Measurements from ENCODE around the gene CIART.
"Not testable (repeated sequence)": the region's sequence is repeated elsewhere in the genome, so short reads cannot be mapped to it uniquely, and the experiment has no call there.

The CIART gene

GRCh38 chr1:150262388-150263320 lies 19.7 kb upstream of the CIART start:
- DNase-seq, result no peak

- no peak for DNase-seq
These were observed 18.8 kb upstream of the CIART start for GRCh38 chr1:150263549-150263948.

GRCh38 chr1:150267896-150268295 lies 14.5 kb upstream of the CIART start:
- no peak for DNase-seq

GRCh38 chr1:150268340-150268704 lies 14.0 kb upstream of the CIART start:
- DNase-seq, result peak; percentile 37

- DNase-seq, result peak; percentile 95
These were observed 13.5 kb upstream of the CIART start, which contains the start of gene APH1A for GRCh38 chr1:150268705-150269403. APH1A (minus strand) TSS chr1:150269016; CDS start chr1:150268810, 206 bp downstream.

GRCh38 chr1:150269451-150269850 lies 12.9 kb upstream of the CIART start:
- DNase-seq, result no peak

- no peak for DNase-seq
These were observed 10.9 kb upstream of the CIART start for GRCh38 chr1:150271291-150271959.

GRCh38 chr1:150273311-150273710 lies 9.0 kb upstream of the CIART start:
- no peak for DNase-seq

GRCh38 chr1:150280138-150280707 lies 2.1 kb upstream of the CIART start:
- no peak for DNase-seq

GRCh38 chr1:150281221-150281757 lies 1.1 kb upstream of the CIART start:
- peak; percentile 76 for DNase-seq

GRCh38 chr1:150282558-150282958 lies 204 bp downstream of the CIART start:
- DNase-seq, result no peak

- no peak for DNase-seq
These were observed 906 bp downstream of the CIART start for GRCh38 chr1:150283260-150283659.

GRCh38 chr1:150288382-150288781 lies 6.0 kb downstream of the CIART start:
- no peak for DNase-seq

GRCh38 chr1:150288822-150289221 lies 6.5 kb downstream of the CIART start:
- no peak for DNase-seq

GRCh38 chr1:150293433-150294253 lies 11.3 kb downstream of the CIART start, which contains the start of gene MRPS21:
MRPS21 (plus strand) TSS chr1:150293861; CDS start chr1:150294367, 506 bp downstream.
- DNase-seq, result peak; percentile 85

- DNase-seq, result no peak
These were observed 13.1 kb downstream of the CIART start for GRCh38 chr1:150295476-150295875.

GRCh38 chr1:150299716-150300115 lies 17.4 kb downstream of the CIART start:
- DNase-seq, result no peak

- no peak for DNase-seq
These were observed 20.0 kb downstream of the CIART start for GRCh38 chr1:150302338-150302737.

GRCh38 chr1:150302902-150303301 lies 20.5 kb downstream of the CIART start:
- DNase-seq, result no peak

- not testable (repeated sequence) for DNase-seq
These were observed 26.2 kb downstream of the CIART start for GRCh38 chr1:150308585-150308984.

GRCh38 chr1:150309758-150310508 lies 27.6 kb downstream of the CIART start:
- no peak for DNase-seq

All from CD4-positive, alpha-beta T cell treated with Interleukin-6 for 4 hours (primary cell).